ENCODE results near the gene NDUFAF4. TPM values are rescaled to one million over a fixed set of nuclear protein-coding genes. Genes with fewer than 3 reads are reported as not detected.
A peak's percentile ranks its signal among the peaks of the same experiment; 100 is the strongest.

NDUFAF4 gene
- total and polyA plus RNA-seq, 2 experiments from 2014 or later: 35.1 to 233 TPM

DNA sequence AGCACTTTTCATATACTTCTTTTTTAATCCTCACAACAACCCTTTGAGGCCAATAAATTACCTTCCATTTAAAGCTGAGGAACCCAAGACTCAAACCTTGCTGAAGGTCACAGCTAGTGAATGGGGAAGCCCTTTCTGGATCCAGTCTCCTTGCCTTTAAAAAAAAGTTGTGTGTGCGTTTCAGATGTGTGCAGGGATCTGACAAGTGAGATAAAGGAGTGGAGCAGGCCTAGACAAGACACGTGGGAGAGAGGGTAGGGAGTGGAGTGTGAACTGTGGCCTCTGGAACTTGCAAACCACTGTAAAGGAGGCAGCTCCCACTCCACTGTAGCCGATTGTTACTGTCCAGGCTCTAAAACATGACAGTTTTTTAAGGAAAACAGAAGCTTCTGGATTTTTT is 28.7 kb upstream of the NDUFAF4 start (continued):
- TF ChIP-seq, protein P1, sequence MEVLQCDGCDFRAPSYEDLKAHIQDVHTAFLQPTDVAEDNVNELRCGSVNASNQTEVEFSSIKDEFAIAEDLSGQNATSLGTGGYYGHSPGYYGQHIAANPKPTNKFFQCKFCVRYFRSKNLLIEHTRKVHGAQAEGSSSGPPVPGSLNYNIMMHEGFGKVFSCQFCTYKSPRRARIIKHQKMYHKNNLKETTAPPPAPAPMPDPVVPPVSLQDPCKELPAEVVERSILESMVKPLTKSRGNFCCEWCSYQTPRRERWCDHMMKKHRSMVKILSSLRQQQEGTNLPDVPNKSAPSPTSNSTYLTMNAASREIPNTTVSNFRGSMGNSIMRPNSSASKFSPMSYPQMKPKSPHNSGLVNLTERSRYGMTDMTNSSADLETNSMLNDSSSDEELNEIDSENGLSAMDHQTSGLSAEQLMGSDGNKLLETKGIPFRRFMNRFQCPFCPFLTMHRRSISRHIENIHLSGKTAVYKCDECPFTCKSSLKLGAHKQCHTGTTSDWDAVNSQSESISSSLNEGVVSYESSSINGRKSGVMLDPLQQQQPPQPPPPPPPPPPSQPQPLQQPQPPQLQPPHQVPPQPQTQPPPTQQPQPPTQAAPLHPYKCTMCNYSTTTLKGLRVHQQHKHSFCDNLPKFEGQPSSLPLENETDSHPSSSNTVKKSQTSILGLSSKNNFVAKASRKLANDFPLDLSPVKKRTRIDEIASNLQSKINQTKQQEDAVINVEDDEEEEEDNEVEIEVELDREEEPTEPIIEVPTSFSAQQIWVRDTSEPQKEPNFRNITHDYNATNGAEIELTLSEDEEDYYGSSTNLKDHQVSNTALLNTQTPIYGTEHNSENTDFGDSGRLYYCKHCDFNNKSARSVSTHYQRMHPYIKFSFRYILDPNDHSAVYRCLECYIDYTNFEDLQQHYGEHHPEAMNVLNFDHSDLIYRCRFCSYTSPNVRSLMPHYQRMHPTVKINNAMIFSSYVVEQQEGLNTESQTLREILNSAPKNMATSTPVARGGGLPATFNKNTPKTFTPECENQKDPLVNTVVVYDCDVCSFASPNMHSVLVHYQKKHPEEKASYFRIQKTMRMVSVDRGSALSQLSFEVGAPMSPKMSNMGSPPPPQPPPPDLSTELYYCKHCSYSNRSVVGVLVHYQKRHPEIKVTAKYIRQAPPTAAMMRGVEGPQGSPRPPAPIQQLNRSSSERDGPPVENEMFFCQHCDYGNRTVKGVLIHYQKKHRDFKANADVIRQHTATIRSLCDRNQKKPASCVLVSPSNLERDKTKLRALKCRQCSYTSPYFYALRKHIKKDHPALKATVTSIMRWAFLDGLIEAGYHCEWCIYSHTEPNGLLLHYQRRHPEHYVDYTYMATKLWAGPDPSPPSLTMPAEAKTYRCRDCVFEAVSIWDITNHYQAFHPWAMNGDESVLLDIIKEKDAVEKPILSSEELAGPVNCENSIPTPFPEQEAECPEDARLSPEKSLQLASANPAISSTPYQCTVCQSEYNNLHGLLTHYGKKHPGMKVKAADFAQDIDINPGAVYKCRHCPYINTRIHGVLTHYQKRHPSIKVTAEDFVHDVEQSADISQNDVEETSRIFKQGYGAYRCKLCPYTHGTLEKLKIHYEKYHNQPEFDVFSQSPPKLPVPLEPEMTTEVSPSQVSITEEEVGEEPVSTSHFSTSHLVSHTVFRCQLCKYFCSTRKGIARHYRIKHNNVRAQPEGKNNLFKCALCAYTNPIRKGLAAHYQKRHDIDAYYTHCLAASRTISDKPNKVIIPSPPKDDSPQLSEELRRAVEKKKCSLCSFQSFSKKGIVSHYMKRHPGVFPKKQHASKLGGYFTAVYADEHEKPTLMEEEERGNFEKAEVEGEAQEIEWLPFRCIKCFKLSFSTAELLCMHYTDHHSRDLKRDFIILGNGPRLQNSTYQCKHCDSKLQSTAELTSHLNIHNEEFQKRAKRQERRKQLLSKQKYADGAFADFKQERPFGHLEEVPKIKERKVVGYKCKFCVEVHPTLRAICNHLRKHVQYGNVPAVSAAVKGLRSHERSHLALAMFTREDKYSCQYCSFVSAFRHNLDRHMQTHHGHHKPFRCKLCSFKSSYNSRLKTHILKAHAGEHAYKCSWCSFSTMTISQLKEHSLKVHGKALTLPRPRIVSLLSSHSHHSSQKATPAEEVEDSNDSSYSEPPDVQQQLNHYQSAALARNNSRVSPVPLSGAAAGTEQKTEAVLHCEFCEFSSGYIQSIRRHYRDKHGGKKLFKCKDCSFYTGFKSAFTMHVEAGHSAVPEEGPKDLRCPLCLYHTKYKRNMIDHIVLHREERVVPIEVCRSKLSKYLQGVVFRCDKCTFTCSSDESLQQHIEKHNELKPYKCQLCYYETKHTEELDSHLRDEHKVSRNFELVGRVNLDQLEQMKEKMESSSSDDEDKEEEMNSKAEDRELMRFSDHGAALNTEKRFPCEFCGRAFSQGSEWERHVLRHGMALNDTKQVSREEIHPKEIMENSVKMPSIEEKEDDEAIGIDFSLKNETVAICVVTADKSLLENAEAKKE (CRISPR knock-in tag; IDR thresholded peaks at IDR 0.05): no peak
- TF ChIP-seq ZNF114 (CRISPR knock-in tag; IDR thresholded peaks at IDR 0.05) (no peak), EZH2phosphoT487 (IDR thresholded peaks at IDR 0.05; ENCODE audit: unreplicated experiment) (no peak), CREB1 (CRISPR knock-in tag; IDR thresholded peaks at IDR 0.05; ENCODE audit: low read depth) (no peak), NANOG (IDR thresholded peaks at IDR 0.05; ENCODE audit: borderline replicate concordance) (no peak)

DNA sequence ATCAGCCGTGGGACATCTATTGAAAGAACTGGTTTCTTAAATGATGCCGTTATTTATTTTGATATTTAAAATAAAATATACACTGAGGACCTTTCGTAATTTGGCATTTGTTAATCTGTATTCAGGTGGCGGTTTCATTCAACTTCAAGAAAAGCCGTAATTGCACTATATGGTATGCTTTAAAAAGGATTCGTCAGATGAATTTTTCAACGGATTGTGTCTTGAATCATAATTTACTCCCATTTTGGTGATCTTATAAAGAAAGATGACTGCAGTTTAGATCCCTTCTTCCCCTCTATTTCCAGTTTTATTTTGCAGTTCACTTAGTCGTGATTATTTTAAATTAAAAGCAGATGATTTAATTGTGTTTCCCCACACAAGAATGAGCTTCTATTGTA is 27.6 kb upstream of the NDUFAF4 start:
- Histone ChIP-seq H3K27me3 (ENCODE audit: insufficient read depth) (no peaks in the 10 kb centered on the region), H3F3A (replicated peaks; ENCODE audit: low read depth) (no peaks in the 10 kb centered on the region; the same call in 1 of the 2 replicates), H3K27ac (ENCODE audit: low read depth) (no peak overlapping the region), H4K20me1 (replicated peaks; ENCODE audit: insufficient read depth) (no peaks in the 10 kb centered on the region), H3K4me3 (peak overlapping the region; percentile 92), H3K36me3 (ENCODE audit: insufficient read depth) (no peaks in the 10 kb centered on the region), H3K4me1 (ENCODE audit: insufficient read depth) (peaks cover 8% of the 10 kb centered on the region), H3K79me2 (replicated peaks; ENCODE audit: insufficient read depth) (no peaks in the 10 kb centered on the region), H3K4me2 (peak overlapping the region; percentile 92), H2AFZ (peak overlapping the region; percentile 83), H3K9me2 (ENCODE audit: insufficient read depth) (no peaks in the 10 kb centered on the region)
- Mint-ChIP-seq H3K4me3 (peak overlapping the region; percentile 94), H3K27ac (no peak overlapping the region), H3K27me3 (ENCODE audit: insufficient read depth, low read depth, poor library complexity) (peaks cover 11% of the 10 kb centered on the region), H3K36me3 (ENCODE audit: low read depth) (no peaks in the 10 kb centered on the region), H3K9me3 (no peaks in the 10 kb centered on the region), H3K4me1 (peaks cover 11% of the 10 kb centered on the region)
- DNase-seq (ENCODE audit: low spot score) (no peak), ATAC-seq (no peak)
- no peak for TF ChIP-seq STAT1 (IDR thresholded peaks at IDR 0.05; ENCODE audit: unreplicated experiment)
- no peak for TF ChIP-seq JUNB (IDR thresholded peaks at IDR 0.05; ENCODE audit: unreplicated experiment)
- TF ChIP-seq EZH2 (IDR thresholded peaks at IDR 0.05; ENCODE audit: low read depth, unreplicated experiment): no peak
- TF ChIP-seq, protein P2, sequence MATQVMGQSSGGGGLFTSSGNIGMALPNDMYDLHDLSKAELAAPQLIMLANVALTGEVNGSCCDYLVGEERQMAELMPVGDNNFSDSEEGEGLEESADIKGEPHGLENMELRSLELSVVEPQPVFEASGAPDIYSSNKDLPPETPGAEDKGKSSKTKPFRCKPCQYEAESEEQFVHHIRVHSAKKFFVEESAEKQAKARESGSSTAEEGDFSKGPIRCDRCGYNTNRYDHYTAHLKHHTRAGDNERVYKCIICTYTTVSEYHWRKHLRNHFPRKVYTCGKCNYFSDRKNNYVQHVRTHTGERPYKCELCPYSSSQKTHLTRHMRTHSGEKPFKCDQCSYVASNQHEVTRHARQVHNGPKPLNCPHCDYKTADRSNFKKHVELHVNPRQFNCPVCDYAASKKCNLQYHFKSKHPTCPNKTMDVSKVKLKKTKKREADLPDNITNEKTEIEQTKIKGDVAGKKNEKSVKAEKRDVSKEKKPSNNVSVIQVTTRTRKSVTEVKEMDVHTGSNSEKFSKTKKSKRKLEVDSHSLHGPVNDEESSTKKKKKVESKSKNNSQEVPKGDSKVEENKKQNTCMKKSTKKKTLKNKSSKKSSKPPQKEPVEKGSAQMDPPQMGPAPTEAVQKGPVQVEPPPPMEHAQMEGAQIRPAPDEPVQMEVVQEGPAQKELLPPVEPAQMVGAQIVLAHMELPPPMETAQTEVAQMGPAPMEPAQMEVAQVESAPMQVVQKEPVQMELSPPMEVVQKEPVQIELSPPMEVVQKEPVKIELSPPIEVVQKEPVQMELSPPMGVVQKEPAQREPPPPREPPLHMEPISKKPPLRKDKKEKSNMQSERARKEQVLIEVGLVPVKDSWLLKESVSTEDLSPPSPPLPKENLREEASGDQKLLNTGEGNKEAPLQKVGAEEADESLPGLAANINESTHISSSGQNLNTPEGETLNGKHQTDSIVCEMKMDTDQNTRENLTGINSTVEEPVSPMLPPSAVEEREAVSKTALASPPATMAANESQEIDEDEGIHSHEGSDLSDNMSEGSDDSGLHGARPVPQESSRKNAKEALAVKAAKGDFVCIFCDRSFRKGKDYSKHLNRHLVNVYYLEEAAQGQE (IDR thresholded peaks at IDR 0.05; ENCODE audit: unreplicated experiment): no peak
- TF ChIP-seq POLR2AphosphoS5 (IDR thresholded peaks at IDR 0.05; ENCODE audit: low read depth): no peak
- no peak for TF ChIP-seq CREB1 (CRISPR knock-in tag; IDR thresholded peaks at IDR 0.05; ENCODE audit: low read depth)
- TF ChIP-seq EZH2phosphoT487 (IDR thresholded peaks at IDR 0.05; ENCODE audit: unreplicated experiment): no peak
- no peak for TF ChIP-seq NANOG (IDR thresholded peaks at IDR 0.05; ENCODE audit: borderline replicate concordance)
- TF ChIP-seq, protein P3, sequence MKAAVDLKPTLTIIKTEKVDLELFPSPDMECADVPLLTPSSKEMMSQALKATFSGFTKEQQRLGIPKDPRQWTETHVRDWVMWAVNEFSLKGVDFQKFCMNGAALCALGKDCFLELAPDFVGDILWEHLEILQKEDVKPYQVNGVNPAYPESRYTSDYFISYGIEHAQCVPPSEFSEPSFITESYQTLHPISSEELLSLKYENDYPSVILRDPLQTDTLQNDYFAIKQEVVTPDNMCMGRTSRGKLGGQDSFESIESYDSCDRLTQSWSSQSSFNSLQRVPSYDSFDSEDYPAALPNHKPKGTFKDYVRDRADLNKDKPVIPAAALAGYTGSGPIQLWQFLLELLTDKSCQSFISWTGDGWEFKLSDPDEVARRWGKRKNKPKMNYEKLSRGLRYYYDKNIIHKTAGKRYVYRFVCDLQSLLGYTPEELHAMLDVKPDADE (IDR thresholded peaks at IDR 0.05): no peak
- TF ChIP-seq, protein P4, sequence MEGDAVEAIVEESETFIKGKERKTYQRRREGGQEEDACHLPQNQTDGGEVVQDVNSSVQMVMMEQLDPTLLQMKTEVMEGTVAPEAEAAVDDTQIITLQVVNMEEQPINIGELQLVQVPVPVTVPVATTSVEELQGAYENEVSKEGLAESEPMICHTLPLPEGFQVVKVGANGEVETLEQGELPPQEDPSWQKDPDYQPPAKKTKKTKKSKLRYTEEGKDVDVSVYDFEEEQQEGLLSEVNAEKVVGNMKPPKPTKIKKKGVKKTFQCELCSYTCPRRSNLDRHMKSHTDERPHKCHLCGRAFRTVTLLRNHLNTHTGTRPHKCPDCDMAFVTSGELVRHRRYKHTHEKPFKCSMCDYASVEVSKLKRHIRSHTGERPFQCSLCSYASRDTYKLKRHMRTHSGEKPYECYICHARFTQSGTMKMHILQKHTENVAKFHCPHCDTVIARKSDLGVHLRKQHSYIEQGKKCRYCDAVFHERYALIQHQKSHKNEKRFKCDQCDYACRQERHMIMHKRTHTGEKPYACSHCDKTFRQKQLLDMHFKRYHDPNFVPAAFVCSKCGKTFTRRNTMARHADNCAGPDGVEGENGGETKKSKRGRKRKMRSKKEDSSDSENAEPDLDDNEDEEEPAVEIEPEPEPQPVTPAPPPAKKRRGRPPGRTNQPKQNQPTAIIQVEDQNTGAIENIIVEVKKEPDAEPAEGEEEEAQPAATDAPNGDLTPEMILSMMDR (conservative IDR thresholded peaks at IDR 0.05; ENCODE audit: low read depth in 2 of 2): no peak
